ENCODE results near the gene NLRP3. TPM values are rescaled to one million over a fixed set of nuclear protein-coding genes. Genes with fewer than 3 reads are reported as not detected.

NLRP3 gene
- total RNA-seq, 2 experiments from 2014 or later: 7.8 to 8.5 TPM

DNA sequence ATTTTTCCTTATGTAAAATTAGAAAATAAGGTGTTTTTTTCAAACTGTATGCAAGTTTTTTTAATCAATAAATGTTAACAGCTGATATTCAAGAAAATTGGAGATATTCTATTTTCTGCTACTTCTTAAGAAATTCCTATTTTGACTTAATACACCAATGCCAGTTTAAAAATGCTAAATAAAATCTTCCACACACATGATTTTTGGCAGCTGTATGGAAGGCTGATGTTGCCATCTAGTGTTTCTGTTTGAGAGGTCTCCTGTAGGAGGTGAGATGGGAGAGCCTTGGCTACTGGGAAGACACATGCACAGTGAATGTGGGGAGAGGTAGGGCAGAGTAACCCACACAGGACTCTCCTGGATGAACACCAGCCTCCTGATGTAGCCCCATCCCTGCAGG is 71.1 kb downstream of the NLRP3 start:
- POLR2A ChIA-PET: interaction anchor here (0.9 to 2.4 kb wide), 2 partner anchors 97 to 114 kb away, joined by 3 to 11 read pairs; no protein-coding TSS in a partner anchor
- CTCF ChIA-PET: interaction anchor here (0.8 to 5.6 kb wide), 3 partner anchors 86 to 114 kb away, joined by 3 to 47 read pairs (median 34); no protein-coding TSS in a partner anchor
- ATAC-seq (ENCODE audit: poor library complexity) (peak; percentile 77), DNase-seq (peak in 10 of 14 experiments; percentile 2 to 76 (median 14))
- no peak overlapping the region for H3K27ac ChIP-seq (ENCODE audit: low read depth in 1 of 2, low read length in 2 of 2)
- TF ChIP-seq, protein P1, sequence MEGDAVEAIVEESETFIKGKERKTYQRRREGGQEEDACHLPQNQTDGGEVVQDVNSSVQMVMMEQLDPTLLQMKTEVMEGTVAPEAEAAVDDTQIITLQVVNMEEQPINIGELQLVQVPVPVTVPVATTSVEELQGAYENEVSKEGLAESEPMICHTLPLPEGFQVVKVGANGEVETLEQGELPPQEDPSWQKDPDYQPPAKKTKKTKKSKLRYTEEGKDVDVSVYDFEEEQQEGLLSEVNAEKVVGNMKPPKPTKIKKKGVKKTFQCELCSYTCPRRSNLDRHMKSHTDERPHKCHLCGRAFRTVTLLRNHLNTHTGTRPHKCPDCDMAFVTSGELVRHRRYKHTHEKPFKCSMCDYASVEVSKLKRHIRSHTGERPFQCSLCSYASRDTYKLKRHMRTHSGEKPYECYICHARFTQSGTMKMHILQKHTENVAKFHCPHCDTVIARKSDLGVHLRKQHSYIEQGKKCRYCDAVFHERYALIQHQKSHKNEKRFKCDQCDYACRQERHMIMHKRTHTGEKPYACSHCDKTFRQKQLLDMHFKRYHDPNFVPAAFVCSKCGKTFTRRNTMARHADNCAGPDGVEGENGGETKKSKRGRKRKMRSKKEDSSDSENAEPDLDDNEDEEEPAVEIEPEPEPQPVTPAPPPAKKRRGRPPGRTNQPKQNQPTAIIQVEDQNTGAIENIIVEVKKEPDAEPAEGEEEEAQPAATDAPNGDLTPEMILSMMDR (IDR thresholded peaks at IDR 0.05): peak; percentile 76
- H3K4me1 Mint-ChIP-seq (ENCODE audit: low read depth): no peaks in the 10 kb centered on the region
- no peak overlapping the region for H3K27ac Mint-ChIP-seq
- H3K27me3 ChIP-seq (ENCODE audit: control insufficient read depth in 1 of 2, insufficient read depth in 2 of 2, low read length in 2 of 2): peaks cover 0 to 5% of the 10 kb centered on the region in 2 experiments
- no peaks in the 10 kb centered on the region for H3K36me3 ChIP-seq (ENCODE audit: insufficient read depth, low read length)
- peaks cover 10% of the 10 kb centered on the region for H3K27me3 Mint-ChIP-seq
- H3K4me1 ChIP-seq (ENCODE audit: insufficient read depth, low read length): no peaks in the 10 kb centered on the region
- no peak overlapping the region for H3K4me3 Mint-ChIP-seq
- no peaks in the 10 kb centered on the region for H3K36me3 Mint-ChIP-seq (ENCODE audit: low read depth)
- intact Hi-C loops (cut with DNase I, micrococcal nuclease): loop anchor here (1.0 to 10.0 kb wide), 4 partner anchors 97 to 582 kb away; no protein-coding TSS in a partner anchor
- no peaks in the 10 kb centered on the region for H3K9me3 Mint-ChIP-seq
- no peak overlapping the region for H3K4me3 ChIP-seq (ENCODE audit: low read length)
- no peaks in the 10 kb centered on the region for H3K9me3 ChIP-seq (ENCODE audit: control insufficient read depth in 1 of 2, insufficient read depth in 1 of 2, low read length in 2 of 2)

DNA sequence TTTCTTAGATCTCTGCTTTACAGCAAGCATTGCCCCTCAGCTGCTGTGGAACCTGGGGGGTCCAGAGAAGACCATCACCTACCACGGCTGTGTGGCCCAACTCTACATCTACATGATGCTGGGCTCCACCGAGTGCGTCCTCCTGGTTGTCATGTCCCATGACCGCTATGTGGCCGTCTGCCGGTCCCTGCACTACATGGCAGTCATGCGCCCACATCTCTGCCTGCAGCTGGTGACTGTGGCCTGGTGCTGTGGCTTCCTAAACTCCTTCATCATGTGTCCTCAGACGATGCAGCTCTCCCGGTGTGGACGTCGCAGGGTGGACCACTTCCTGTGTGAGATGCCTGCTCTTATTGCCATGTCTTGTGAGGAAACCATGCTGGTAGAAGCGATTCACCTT is 75.4 kb downstream of the NLRP3 start:
- H3K4me1 ChIP-seq (ENCODE audit: insufficient read depth, low read length): no peaks in the 10 kb centered on the region
- H3K9me3 Mint-ChIP-seq: no peaks in the 10 kb centered on the region
- no peaks in the 10 kb centered on the region for H3K9me3 ChIP-seq (ENCODE audit: control insufficient read depth in 1 of 2, insufficient read depth in 1 of 2, low read length in 2 of 2)
- H3K4me1 Mint-ChIP-seq (ENCODE audit: low read depth): no peaks in the 10 kb centered on the region
- no peak overlapping the region for H3K4me3 Mint-ChIP-seq
- no peak overlapping the region for H3K4me3 ChIP-seq (ENCODE audit: low read length)
- ChIA-PET POLR2A (no interaction called here), CTCF (no interaction called here)
- ATAC-seq (ENCODE audit: poor library complexity) (no peak), DNase-seq (no peak)
- no peak overlapping the region for H3K27ac Mint-ChIP-seq
- H3K36me3 ChIP-seq (ENCODE audit: insufficient read depth, low read length): no peaks in the 10 kb centered on the region
- H3K27me3 ChIP-seq (ENCODE audit: control insufficient read depth in 1 of 2, insufficient read depth in 2 of 2, low read length in 2 of 2): peaks cover 0 to 12% of the 10 kb centered on the region in 2 experiments
- no peak overlapping the region for H3K27ac ChIP-seq (ENCODE audit: low read depth in 1 of 2, low read length in 2 of 2)
- H3K36me3 Mint-ChIP-seq (ENCODE audit: low read depth): no peaks in the 10 kb centered on the region
- intact Hi-C loops (cut with DNase I, micrococcal nuclease): no loop called here
- H3K27me3 Mint-ChIP-seq: peaks cover 26% of the 10 kb centered on the region
- TF ChIP-seq, protein P1 (IDR thresholded peaks at IDR 0.05): no peak

DNA sequence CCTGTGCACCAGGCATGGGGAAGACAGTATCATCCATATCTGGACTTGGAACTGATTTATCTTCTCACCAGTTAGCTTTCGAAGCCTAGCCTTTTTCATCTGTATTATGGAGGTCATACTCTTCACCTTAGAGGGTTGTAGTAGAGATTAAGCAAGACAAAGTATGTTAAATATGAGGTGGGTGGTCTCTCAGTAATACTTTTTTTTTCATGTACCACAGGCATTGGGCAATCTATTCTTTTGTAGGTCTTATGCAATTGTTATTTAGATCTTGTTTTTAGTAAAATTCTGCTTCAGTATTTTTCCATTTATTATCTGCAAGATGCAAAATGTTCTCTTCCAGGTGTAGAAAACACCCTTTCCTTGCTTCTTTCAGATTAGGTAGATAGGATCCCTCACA is 77.1 kb downstream of the NLRP3 start:
- ChIA-PET CTCF (interaction anchor here (0.7 kb wide), 1 partner anchor 120 kb away, joined by 3 read pairs; no protein-coding TSS in a partner anchor), POLR2A (no interaction called here)
- Mint-ChIP-seq H3K27me3 (peaks cover 23% of the 10 kb centered on the region), H3K4me3 (no peak overlapping the region), H3K4me1 (ENCODE audit: low read depth) (no peaks in the 10 kb centered on the region), H3K9me3 (no peaks in the 10 kb centered on the region), H3K36me3 (ENCODE audit: low read depth) (no peaks in the 10 kb centered on the region), H3K27ac (no peak overlapping the region)
- Histone ChIP-seq H3K4me1 (ENCODE audit: insufficient read depth, low read length) (no peaks in the 10 kb centered on the region), H3K27me3 (ENCODE audit: control insufficient read depth in 1 of 2, insufficient read depth in 2 of 2, low read length in 2 of 2) (peaks cover 0 to 12% of the 10 kb centered on the region in 2 experiments), H3K36me3 (ENCODE audit: insufficient read depth, low read length) (no peaks in the 10 kb centered on the region), H3K27ac (ENCODE audit: low read depth in 1 of 2, low read length in 2 of 2) (no peak overlapping the region), H3K4me3 (ENCODE audit: low read length) (no peak overlapping the region), H3K9me3 (ENCODE audit: control insufficient read depth in 1 of 2, insufficient read depth in 1 of 2, low read length in 2 of 2) (no peaks in the 10 kb centered on the region)
- intact Hi-C loops (cut with DNase I, micrococcal nuclease): no loop called here
- TF ChIP-seq, protein P1 (IDR thresholded peaks at IDR 0.05): no peak
- ATAC-seq (ENCODE audit: poor library complexity) (no peak), DNase-seq (no peak)

All from CD4-positive, alpha-beta T cell (primary cell).